Bronchial epithelial cell (primary cell): ENCODE data around the gene ZC3H4. TPM values are rescaled to one million over a fixed set of nuclear protein-coding genes. Genes with fewer than 3 reads are reported as not detected.

ENCODE experiments used
- DNase-seq: peaks from one replicate; pipeline ENCODE4 v3.0.0-alpha.2; 2010; ENCODE audit warnings: low read depth
- FAIRE-seq: peaks from 2 replicates; lab custom pipeline; 2011; peaks lifted over from hg19 to GRCh38; lab: Jason Lieb, UNC
- H3K27me3 ChIP-seq: 2 replicates; pipeline ENCODE4 v1.5.1; 2011; ENCODE audit warnings: low read length; ENCODE audit not compliant: control insufficient read depth, insufficient read depth
- H3K36me3 ChIP-seq: 2 replicates; pipeline ENCODE4 v1.5.1; 2011; ENCODE audit warnings: low read length; ENCODE audit not compliant: control insufficient read depth, insufficient read depth
- H3K4me3 ChIP-seq: 2 replicates; pipeline ENCODE4 v1.5.1; 2011; ENCODE audit warnings: mild to moderate bottlenecking, low read depth, low read length, control low read depth
- total RNA-seq: library from RNA; depleted of rRNA; stranded (reverse); fragments of >200 nt; gene quantifications from 2 replicates; pipeline ENCODE4 v1.2.1, GENCODE V29; 2014
- TF ChIP-seq, protein P1 (sequence below): IDR thresholded peaks from 2 replicates; pipeline ENCODE4 v1.5.1; 2011; ENCODE audit warnings: mild to moderate bottlenecking, moderate library complexity, low read length, control low read depth, inconsistent platforms; ENCODE audit not compliant: insufficient read depth, severe bottlenecking

ZC3H4 gene
- total RNA-seq, 1 donor from 2014 or later, result 2.6 TPM

DNA sequence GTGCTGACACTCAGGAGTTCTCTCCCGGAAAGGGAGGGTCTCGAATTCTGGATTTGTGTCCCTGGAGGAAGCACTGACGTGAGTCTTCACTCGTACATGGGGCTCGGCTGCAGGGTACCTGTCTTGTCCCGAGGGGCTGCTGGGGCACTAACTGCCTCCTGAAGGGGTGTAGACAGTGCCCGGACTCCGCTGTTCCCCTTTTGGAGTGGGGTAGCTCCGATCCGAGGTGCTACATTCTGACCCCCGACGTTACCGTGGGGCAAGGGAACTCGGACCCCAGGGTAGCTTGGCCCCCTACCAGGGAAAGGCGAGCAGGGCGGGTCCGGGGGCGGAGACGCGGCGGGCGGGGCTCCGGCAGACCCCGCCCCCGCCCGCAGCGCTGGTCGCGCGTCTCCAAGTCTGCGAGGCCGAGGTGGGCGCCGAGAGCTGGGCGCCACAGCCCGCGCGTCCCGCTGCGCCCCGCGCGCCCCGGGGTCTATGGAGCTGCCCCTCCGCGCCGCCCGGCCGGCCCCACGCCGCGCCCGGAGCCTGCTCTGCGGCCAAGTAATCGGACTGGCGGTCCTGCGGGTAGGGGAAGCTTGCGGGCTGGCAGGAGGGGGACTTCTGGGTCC lies 94.0 kb downstream of the ZC3H4 start, which contains the start of gene NPAS1:
Gene NPAS1 (plus strand): TSS at position 407 of the 611 bp plus-strand sequence. CDS start 1,211 bp downstream, outside the sequence.
- FAIRE-seq (no peak), DNase-seq (no peak)
- Histone ChIP-seq H3K4me3 (no peak within 1 kb of the TSS), H3K27me3 (peaks cover 34% of the 10 kb centered on the region), H3K36me3 (no peaks in the 10 kb centered on the region)
- TF ChIP-seq, protein P1, sequence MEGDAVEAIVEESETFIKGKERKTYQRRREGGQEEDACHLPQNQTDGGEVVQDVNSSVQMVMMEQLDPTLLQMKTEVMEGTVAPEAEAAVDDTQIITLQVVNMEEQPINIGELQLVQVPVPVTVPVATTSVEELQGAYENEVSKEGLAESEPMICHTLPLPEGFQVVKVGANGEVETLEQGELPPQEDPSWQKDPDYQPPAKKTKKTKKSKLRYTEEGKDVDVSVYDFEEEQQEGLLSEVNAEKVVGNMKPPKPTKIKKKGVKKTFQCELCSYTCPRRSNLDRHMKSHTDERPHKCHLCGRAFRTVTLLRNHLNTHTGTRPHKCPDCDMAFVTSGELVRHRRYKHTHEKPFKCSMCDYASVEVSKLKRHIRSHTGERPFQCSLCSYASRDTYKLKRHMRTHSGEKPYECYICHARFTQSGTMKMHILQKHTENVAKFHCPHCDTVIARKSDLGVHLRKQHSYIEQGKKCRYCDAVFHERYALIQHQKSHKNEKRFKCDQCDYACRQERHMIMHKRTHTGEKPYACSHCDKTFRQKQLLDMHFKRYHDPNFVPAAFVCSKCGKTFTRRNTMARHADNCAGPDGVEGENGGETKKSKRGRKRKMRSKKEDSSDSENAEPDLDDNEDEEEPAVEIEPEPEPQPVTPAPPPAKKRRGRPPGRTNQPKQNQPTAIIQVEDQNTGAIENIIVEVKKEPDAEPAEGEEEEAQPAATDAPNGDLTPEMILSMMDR, result no peak

DNA sequence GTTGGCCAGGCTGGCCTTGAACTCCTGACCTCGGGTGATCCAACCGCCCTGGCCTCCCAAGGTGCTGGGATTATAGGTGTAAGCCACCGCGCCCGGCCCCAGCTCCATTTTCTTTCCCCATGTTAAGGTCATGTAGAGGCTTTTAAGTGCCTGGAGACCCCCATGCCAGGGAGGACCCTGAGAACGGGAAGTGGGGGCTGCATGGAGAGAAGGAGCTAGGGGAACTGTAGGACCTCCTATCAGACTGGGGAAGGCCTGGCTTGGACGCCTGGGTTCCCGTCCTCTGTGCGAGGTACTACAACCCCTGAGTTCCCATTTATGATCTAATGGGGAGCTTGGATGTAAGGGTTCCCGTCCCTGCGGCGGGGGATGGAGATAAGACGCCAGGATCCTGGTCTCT lies 94.7 kb downstream of the ZC3H4 start:
- DNase-seq (no peak), FAIRE-seq (no peak)
- TF ChIP-seq, protein P1, result no peak
- Histone ChIP-seq H3K36me3 (no peaks in the 10 kb centered on the region), H3K27me3 (peaks cover 34% of the 10 kb centered on the region), H3K4me3 (no peak overlapping the region)

Other genes with a start within 250 kb of the ZC3H4 start
- 0.26 and 0.64 TPM in 2 replicates for gene NPAS1, start 93.9 kb downstream of the ZC3H4 start, total RNA-seq
- 20.5 and 23.9 TPM in 2 replicates for gene TMEM160, start 65.2 kb downstream of the ZC3H4 start, total RNA-seq
- gene SAE1, start 17.1 kb upstream of the ZC3H4 start, total RNA-seq, result 90.6 and 108 TPM in 2 replicates
- gene BBC3, start 117.4 kb upstream of the ZC3H4 start, total RNA-seq, result 6.3 and 12.6 TPM in 2 replicates
- 3.7 and 8.3 TPM in 2 replicates for gene CCDC9, start 142.7 kb upstream of the ZC3H4 start, total RNA-seq
- 0.53 and 1.7 TPM in 2 replicates for gene INAFM1, start 161.1 kb upstream of the ZC3H4 start, total RNA-seq
- under 0.01 and 1.0 TPM in 2 replicates for gene C5AR1, start 196.1 kb upstream of the ZC3H4 start, total RNA-seq
- gene C5AR2, start 218.4 kb upstream of the ZC3H4 start, total RNA-seq, result 0.53 and 0.64 TPM in 2 replicates
- 9.5 and 13.3 TPM in 2 replicates for gene DHX34, start 235.5 kb upstream of the ZC3H4 start, total RNA-seq